IMR-90 (cell line): Measurements from ENCODE around the gene TRHDE. TPM values are rescaled to one million over a fixed set of nuclear protein-coding genes. Genes with fewer than 3 reads are reported as not detected.

Experiments used
- ATAC-seq: fragments of 200-7000 bp; cut with Tn5 transposase; 2 replicates; pipeline ENCODE4 v1.9.1; 2020; ENCODE audit warnings: low read depth, mild to moderate bottlenecking, moderate library complexity
- BruUV-seq: library from RNA; stranded (reverse); fragments of 400-500 nt; replicated peaks from 2 replicates; lab custom pipeline; 2021; lab: Mats Ljungman, UMichigan
- CTCF ChIA-PET: fragments of 300-600 bp; formaldehyde crosslinking; extraction: SDS; loops from one replicate; lab custom pipeline; 2021; ENCODE audit warnings: antibody characterized with exemption; lab: Yijun Ruan, JAX
- POLR2A ChIA-PET: fragments of 300-600 bp; sonication (Branson Sonifier 250); formaldehyde crosslinking; loops from one replicate; lab custom pipeline; 2022; ENCODE audit warnings: antibody characterized with exemption; ENCODE audit not compliant: unreplicated experiment; lab: Charles Lee
- DNase-seq: peaks from one replicate; pipeline ENCODE4 v3.0.0; 2013
- H2AFZ ChIP-seq: replicated peaks from 2 replicates; pipeline ENCODE3; 2013; ENCODE audit warnings: low read length, mild to moderate bottlenecking; ENCODE audit not compliant: poor library complexity
- H2AK5ac ChIP-seq: 2 replicates; pipeline ENCODE4 v1.6.1; 2013; ENCODE audit warnings: low read depth, low read length, inconsistent platforms
- H2AK9ac ChIP-seq: replicated peaks from 2 replicates; pipeline ENCODE3; 2013; ENCODE audit warnings: mild to moderate bottlenecking, low read depth, low read length, moderate library complexity; ENCODE audit not compliant: poor library complexity
- H2BK120ac ChIP-seq: 2 replicates; pipeline ENCODE4 v1.6.1; 2013; ENCODE audit warnings: low read depth, low read length, inconsistent platforms
- H2BK15ac ChIP-seq: 3 replicates; pipeline ENCODE4 v1.6.1; 2013; ENCODE audit warnings: low read depth, low read length, inconsistent platforms
- H2BK20ac ChIP-seq: 2 replicates; pipeline ENCODE4 v1.6.1; 2013; ENCODE audit warnings: low read depth, mild to moderate bottlenecking, inconsistent platforms, low read length, moderate library complexity
- H2BK5ac ChIP-seq: 2 replicates; pipeline ENCODE4 v1.6.1; 2013; ENCODE audit warnings: mild to moderate bottlenecking, low read depth, low read length, inconsistent platforms; ENCODE audit not compliant: poor library complexity, severe bottlenecking
- H3K14ac ChIP-seq: replicated peaks from 2 replicates; pipeline ENCODE4 v1.6.1; 2013; ENCODE audit warnings: low read depth, low read length, inconsistent platforms
- H3K18ac ChIP-seq: 2 replicates; pipeline ENCODE4 v1.6.1; 2013; ENCODE audit warnings: low read depth, low read length, control low read depth
- H3K23ac ChIP-seq: 2 replicates; pipeline ENCODE4 v1.6.1; 2013; ENCODE audit warnings: low read depth, low read length, inconsistent platforms
- H3K27ac ChIP-seq: 2 replicates; pipeline ENCODE4 v1.5.1; 2013; ENCODE audit warnings: mild to moderate bottlenecking, control low read depth, low read length; ENCODE audit not compliant: insufficient read depth
- H3K27me3 ChIP-seq: 2 replicates; pipeline ENCODE4 v1.6.1; 2013; ENCODE audit warnings: low read length; ENCODE audit not compliant: control insufficient read depth, insufficient read depth
- H3K36me3 ChIP-seq: 2 replicates; pipeline ENCODE4 v1.6.1; 2013; ENCODE audit warnings: low read length, mixed read lengths; ENCODE audit not compliant: control insufficient read depth, insufficient read depth
- H3K4ac ChIP-seq: 2 replicates; pipeline ENCODE4 v1.6.1; 2013; ENCODE audit warnings: low read depth, low read length, inconsistent platforms
- H3K4me1 ChIP-seq: 2 replicates; pipeline ENCODE4 v1.6.1; 2013; ENCODE audit warnings: low read length, mixed read lengths; ENCODE audit not compliant: control insufficient read depth, insufficient read depth
- H3K4me2 ChIP-seq: 2 replicates; pipeline ENCODE4 v1.6.1; 2013; ENCODE audit warnings: low read depth, mild to moderate bottlenecking, control low read depth, low read length, moderate library complexity
- H3K4me3 ChIP-seq: 2 replicates; pipeline ENCODE4 v1.5.1; 2013; ENCODE audit warnings: low read depth, mild to moderate bottlenecking, control low read depth, low read length, moderate library complexity; ENCODE audit not compliant: insufficient read depth
- H3K56ac ChIP-seq: 2 replicates; pipeline ENCODE4 v1.6.1; 2013; ENCODE audit warnings: low read length, inconsistent platforms; ENCODE audit not compliant: insufficient read depth; ENCODE audit errors: extremely low read depth
- H3K79me1 ChIP-seq, 2 experiments: 2 replicates each; pipeline ENCODE4 v1.6.1; 2013; ENCODE audit warnings: low read length in 2 of 2, inconsistent platforms in 1 of 2, low read depth in 1 of 2
- H3K9ac ChIP-seq: 2 replicates; pipeline ENCODE4 v1.6.1; 2013; ENCODE audit warnings: low read depth, low read length, control low read depth
- H3K9me1 ChIP-seq: 2 replicates; pipeline ENCODE4 v1.6.1; 2013; ENCODE audit warnings: low read length, inconsistent platforms; ENCODE audit not compliant: insufficient read depth
- H3K9me3 ChIP-seq: 2 replicates; pipeline ENCODE4 v1.6.1; 2013; ENCODE audit warnings: low read length; ENCODE audit not compliant: control insufficient read depth, insufficient read depth
- H4K20me1 ChIP-seq: 2 replicates; pipeline ENCODE4 v1.6.1; 2013; ENCODE audit warnings: low read length, inconsistent platforms; ENCODE audit not compliant: insufficient read depth
- H4K5ac ChIP-seq: 2 replicates; pipeline ENCODE4 v1.6.1; 2013; ENCODE audit warnings: mild to moderate bottlenecking, low read depth, low read length, control low read depth
- H4K8ac ChIP-seq, 2 experiments: 2 replicates each; pipeline ENCODE4 v1.6.1; 2013; ENCODE audit warnings: low read depth in 2 of 2, low read length in 2 of 2, control low read depth in 1 of 2, inconsistent platforms in 1 of 2
- H4K91ac ChIP-seq: 2 replicates; pipeline ENCODE4 v1.6.1; 2013; ENCODE audit warnings: low read depth, low read length, inconsistent platforms; ENCODE audit not compliant: insufficient read depth
- CEBPB ChIP-seq: IDR thresholded peaks from 2 replicates; pipeline ENCODE4 v1.6.1; 2012; ENCODE audit warnings: low read depth, low read length, improper control_type of control experiment
- CTCF ChIP-seq: conservative IDR thresholded peaks from 2 replicates; pipeline ENCODE4 v1.5.1; 2012; ENCODE audit warnings: mild to moderate bottlenecking, low read depth, low read length, improper control_type of control experiment
- POLR2A ChIP-seq: IDR thresholded peaks from 2 replicates; pipeline ENCODE4 v1.6.1; 2012; ENCODE audit warnings: mild to moderate bottlenecking, low read depth, low read length
- RAD21 ChIP-seq: IDR thresholded peaks from 2 replicates; pipeline ENCODE4 v1.6.1; 2012; ENCODE audit warnings: low read length, improper control_type of control experiment
- WGBS, 2 experiments: methylation state at CpG; one replicate each; pipeline versions ENCODE4 v1.1.5 to v1.1.7; 2013; ENCODE audit warnings: missing lambda C conversion rate in 2 of 2; ENCODE audit not compliant: insufficient read length in 1 of 2; ENCODE audit errors: extremely low coverage in 2 of 2; 5-methylcytosine and 5-hydroxymethylcytosine counted together
- dilution Hi-C: fragments of 300-500 bp; cut with HindIII; formaldehyde crosslinking; loops from one replicate; pipeline ENCODE4 v1.14.3; 2018; ENCODE audit warnings: low sequenced_read_pairs; ENCODE audit not compliant: unreplicated experiment
- in situ Hi-C: fragments of 300-500 bp; cut with MboI; formaldehyde crosslinking; loops from 3 replicates; pipeline ENCODE4 v1.14.3; 2019; ENCODE audit warnings: low sequenced_read_pairs, inconsistent platforms, mixed read lengths
- intact Hi-C: fragments of 100-400 bp; cut with micrococcal nuclease; formaldehyde crosslinking; loops from 2 replicates; pipeline ENCODE4 v1.10.0; 2022
- polyA plus RNA-seq, 3 experiments: library from polyadenylated mRNA; depleted of rRNA; stranded (reverse); fragments of >200 nt; gene quantifications; 2 replicates each; pipeline ENCODE4 v1.2.3, GENCODE V29; 2012; ENCODE audit warnings: low replicate concordance in 1 of 3
- total RNA-seq: library from RNA; depleted of rRNA; stranded (reverse); fragments of >200 nt; gene quantifications from 2 replicates; pipeline ENCODE4 v1.2.3, GENCODE V29; 2012

The TRHDE gene
- total and polyA plus RNA-seq, 2 of the 4 experiments (the other 2 are of a cell fraction), result 33.7 to 65.1 TPM

- no peaks in the 10 kb centered on the region for H3K27me3 ChIP-seq
- peak overlapping the region; percentile 72 for H4K5ac ChIP-seq
- peak overlapping the region; percentile 88 for H3K4me2 ChIP-seq
- dilution Hi-C loops (no loop called here), intact Hi-C loops (loop anchor here (10.0 kb wide), 2 partner anchors 49 to 321 kb away; no protein-coding TSS in a partner anchor), in situ Hi-C loops (no loop called here)
- peaks cover 0 to 20% of the 10 kb centered on the region in 2 experiments; a peak in 2 of 4 replicates for H3K79me1 ChIP-seq
- H2AFZ ChIP-seq, result no peak overlapping the region
- peak overlapping the region; percentile 72 for H2BK20ac ChIP-seq
- H2BK15ac ChIP-seq, result peak overlapping the region; percentile 53; the same call in 2 of the 3 replicates
- peak overlapping the region; percentile 61; the same call in 1 of the 2 replicates for H3K27ac ChIP-seq
- peak overlapping the region; percentile 70 for H3K18ac ChIP-seq
- TF ChIP-seq CEBPB (peak; percentile 72), RAD21 (no peak), POLR2A (no peak), CTCF (no peak)
- H3K36me3 ChIP-seq, result no peaks in the 10 kb centered on the region
- ATAC-seq (no peak), DNase-seq (no peak)
- peak overlapping the region; percentile 46; the same call in 1 of the 2 replicates for H3K9ac ChIP-seq
- H4K20me1 ChIP-seq, result peaks cover 6% of the 10 kb centered on the region; the same call in 1 of the 2 replicates
- POLR2A ChIA-PET, result no interaction called here
- H3K14ac ChIP-seq, result peak overlapping the region; percentile 39
- H3K4me1 ChIP-seq, result peaks cover 13% of the 10 kb centered on the region
- peak overlapping the region; percentile 39 to 72; a peak in 3 of 4 replicates for H4K8ac ChIP-seq
- peaks cover 10% of the 10 kb centered on the region; the same call in 1 of the 2 replicates for H3K9me1 ChIP-seq
- peak overlapping the region; percentile 84 for H3K4ac ChIP-seq
- peak overlapping the region; percentile 25; the same call in 1 of the 2 replicates for H3K4me3 ChIP-seq
- H4K91ac ChIP-seq, result peak overlapping the region; percentile 79; the same call in 1 of the 2 replicates
- WGBS, 2 experiments, result no CpG with 5 or more reads among the region's 3 CpGs
- H3K23ac ChIP-seq, result peak overlapping the region; percentile 91
- peak overlapping the region; percentile 81 for H2BK120ac ChIP-seq
- H3K56ac ChIP-seq, result peak overlapping the region; percentile 58; the same call in 1 of the 2 replicates
- BruUV-seq, result no TSS peak
- H2AK9ac ChIP-seq, result no peak overlapping the region
- CTCF ChIA-PET, result interaction anchor here (1.8 kb wide), 1 partner anchor 46 kb away, joined by 4 read pairs; no protein-coding TSS in a partner anchor
- H2AK5ac ChIP-seq, result peak overlapping the region; percentile 3; the same call in 1 of the 2 replicates
- no peaks in the 10 kb centered on the region for H3K9me3 ChIP-seq
- H2BK5ac ChIP-seq, result peak overlapping the region; percentile 88
Observed at GRCh38 chr12:72276181-72276805, 4.1 kb downstream of the TRHDE start.
